HepG2 (cell line): ENCODE data around the gene CUL4A. TPM values are rescaled to one million over a fixed set of nuclear protein-coding genes. Genes with fewer than 3 reads are reported as not detected.
A peak's percentile ranks its signal among the peaks of the same experiment; 100 is the strongest.

Experiments
- ATM ChIP-seq: fragments of 450-650 bp; IDR thresholded peaks from 2 replicates; pipeline ENCODE4 v1.7.1; 2017; ENCODE audit warnings: mild to moderate bottlenecking, borderline replicate concordance
- BRF2 ChIP-seq: sonication (generic); formaldehyde crosslinking; IDR thresholded peaks from 2 replicates; pipeline ENCODE4 v1.8.1; 2022; ENCODE audit warnings: mild to moderate bottlenecking, missing genetic modification reagents
- ELF4 ChIP-seq: sonication (generic); formaldehyde crosslinking; IDR thresholded peaks from 2 replicates; pipeline ENCODE4 v1.5.0; 2020; ENCODE audit warnings: missing genetic modification reagents, mild to moderate bottlenecking, moderate library complexity, borderline replicate concordance
- FOXO4 ChIP-seq: sonication (generic); formaldehyde crosslinking; conservative IDR thresholded peaks from 2 replicates; pipeline ENCODE4 v1.8.1; 2023; ENCODE audit warnings: missing genetic modification reagents
- GLI4 ChIP-seq: sonication (generic); formaldehyde crosslinking; IDR thresholded peaks from 2 replicates; pipeline ENCODE4 v1.5.1; 2020; ENCODE audit warnings: missing genetic modification reagents, mild to moderate bottlenecking, moderate library complexity, borderline replicate concordance
- KLF12 ChIP-seq: sonication (generic); formaldehyde crosslinking; IDR thresholded peaks from 2 replicates; pipeline ENCODE4 v1.4.0; 2020; ENCODE audit warnings: missing genetic modification reagents, borderline replicate concordance
- NCOA2 ChIP-seq: sonication (generic); formaldehyde crosslinking; IDR thresholded peaks from 2 replicates; pipeline ENCODE4 v1.8.0; 2022; ENCODE audit warnings: inconsistent platforms
- PAF1 ChIP-seq: IDR thresholded peaks from 2 replicates; pipeline ENCODE4 v1.6.1; 2016; ENCODE audit warnings: missing genetic modification reagents, missing compliant biosample characterization
- PCBP2 ChIP-seq: fragments of 200-400 bp; formaldehyde crosslinking; optimal IDR thresholded peaks from 2 replicates; pipeline ENCODE3; 2018; ENCODE audit warnings: low read length, low read depth; ENCODE audit not compliant: poor library complexity, severe bottlenecking
- SRY ChIP-seq: sonication (generic); formaldehyde crosslinking; IDR thresholded peaks from 2 replicates; pipeline ENCODE4 v1.8.0; 2022; ENCODE audit warnings: mild to moderate bottlenecking, missing genetic modification reagents
- THAP7 ChIP-seq: sonication (generic); formaldehyde crosslinking; IDR thresholded peaks from 2 replicates; pipeline ENCODE4 v1.8.1; 2023; ENCODE audit warnings: mild to moderate bottlenecking, missing genetic modification reagents
- TRIM24 ChIP-seq: sonication (generic); formaldehyde crosslinking; IDR thresholded peaks from 2 replicates; pipeline ENCODE4 v1.8.0; 2022; ENCODE audit warnings: mild to moderate bottlenecking, missing genetic modification reagents
- ZBTB37 ChIP-seq: sonication (generic); formaldehyde crosslinking; IDR thresholded peaks from 2 replicates; pipeline ENCODE4 v1.4.0; 2020; ENCODE audit warnings: mild to moderate bottlenecking, missing genetic modification reagents
- ZNF101 ChIP-seq: sonication (generic); formaldehyde crosslinking; IDR thresholded peaks from 2 replicates; pipeline ENCODE4 v1.4.0; 2020; ENCODE audit warnings: mild to moderate bottlenecking, low read depth, missing genetic modification reagents, borderline replicate concordance
- ZNF383 ChIP-seq: sonication (generic); formaldehyde crosslinking; IDR thresholded peaks from 2 replicates; pipeline ENCODE4 v1.4.0; 2020; ENCODE audit warnings: missing genetic modification reagents, mild to moderate bottlenecking, borderline replicate concordance
- ZNF558 ChIP-seq: sonication (generic); formaldehyde crosslinking; IDR thresholded peaks from 2 replicates; pipeline ENCODE4 v1.9.0; 2022; ENCODE audit warnings: mild to moderate bottlenecking, missing genetic modification reagents, borderline replicate concordance
- ZNF562 ChIP-seq: sonication (generic); formaldehyde crosslinking; IDR thresholded peaks from 2 replicates; pipeline ENCODE4 v1.8.0; 2022; ENCODE audit warnings: missing genetic modification reagents, borderline replicate concordance
- ZNF607 ChIP-seq: sonication (generic); formaldehyde crosslinking; IDR thresholded peaks from 2 replicates; pipeline ENCODE4 v1.5.1; 2020; ENCODE audit warnings: missing genetic modification reagents, mild to moderate bottlenecking, borderline replicate concordance
- ZNF740 ChIP-seq: sonication (generic); formaldehyde crosslinking; IDR thresholded peaks from 2 replicates; pipeline ENCODE4 v1.4.0; 2020; ENCODE audit warnings: missing genetic modification reagents
- ZNF761 ChIP-seq: sonication (generic); formaldehyde crosslinking; conservative IDR thresholded peaks from 2 replicates; pipeline ENCODE4 v1.4.0; 2020; ENCODE audit warnings: mild to moderate bottlenecking, missing genetic modification reagents
- ZNF878 ChIP-seq: sonication (generic); formaldehyde crosslinking; IDR thresholded peaks from 2 replicates; pipeline ENCODE4 v1.8.1; 2023; ENCODE audit warnings: mild to moderate bottlenecking, missing genetic modification reagents, moderate library complexity
- polyA plus RNA-seq, 8 experiments: library from polyadenylated mRNA; depleted of rRNA in 3 of 8; stranded (reverse) in 7 of 8; unstranded in 1 of 8; fragments of >200 nt; fragmentation: Illumina TruSeq in 4 of 8; extraction: Trizol in 4 of 8; gene quantifications; 2 replicates each; pipeline versions ENCODE4 v1.2.1 to v1.2.3, GENCODE V29; 2011 to 2016; ENCODE audit warnings: low read depth in 4 of 8, missing spikeins in 1 of 8, mixed read lengths in 1 of 8; ENCODE audit not compliant: insufficient read depth in 1 of 8
- total RNA-seq, 5 experiments: library from RNA; depleted of rRNA; stranded (reverse); fragments of >200 nt; fragmentation: Illumina TruSeq; extraction: Trizol; gene quantifications; 2 replicates each; pipeline ENCODE4 v1.2.3, GENCODE V29; 2016; ENCODE audit warnings: low read depth in 1 of 5

The CUL4A gene
- total and polyA plus RNA-seq, 2 of the 13 experiments (the other 11 are each of a cell fraction or from before 2014, with no cell fraction given), result 51.2 to 75.3 TPM

- TF ChIP-seq PAF1 (CRISPR knock-in tag) (no peak), ZNF878 (peak; percentile 73; the same call in 1 of the 2 replicates), ZNF607 (CRISPR knock-in tag) (peak; percentile 99), ZNF101 (CRISPR knock-in tag) (no peak), ZNF740 (CRISPR knock-in tag) (peak; percentile 70; the same call in 1 of the 2 replicates), THAP7 (CRISPR knock-in tag) (peak; percentile 96), FOXO4 (no peak), ELF4 (CRISPR knock-in tag) (peak; percentile 51; the same call in 1 of the 2 replicates), GLI4 (CRISPR knock-in tag) (peak; percentile 67; the same call in 1 of the 2 replicates), BRF2 (CRISPR knock-in tag) (peak; percentile 90), ZNF562 (CRISPR knock-in tag) (peak; percentile 83), ATM (no peak), ZNF383 (no peak), ZNF558 (CRISPR knock-in tag) (peak; percentile 78; the same call in 1 of the 2 replicates), ZNF761 (CRISPR knock-in tag) (peak; percentile 97), SRY (CRISPR knock-in tag) (peak; percentile 95), ZBTB37 (CRISPR knock-in tag) (no peak), TRIM24 (CRISPR knock-in tag) (peak; percentile 79; the same call in 1 of the 2 replicates), PCBP2 (no peak), KLF12 (CRISPR knock-in tag) (peak; percentile 79; the same call in 1 of the 2 replicates), NCOA2 (CRISPR knock-in tag) (peak; percentile 82; the same call in 1 of the 2 replicates)
These were observed 87.5 kb downstream of the CUL4A start, which contains the start of gene LAMP1 (continued) for GRCh38 chr13:113296823-113297369.
